Measurements from ENCODE around the gene SMNDC1. TPM values are rescaled to one million over a fixed set of nuclear protein-coding genes. Genes with fewer than 3 reads are reported as not detected.

Gene SMNDC1
- total and polyA plus RNA-seq, 7 donors = 16.3 to 38.0 (median 24.4) TPM

DNA sequence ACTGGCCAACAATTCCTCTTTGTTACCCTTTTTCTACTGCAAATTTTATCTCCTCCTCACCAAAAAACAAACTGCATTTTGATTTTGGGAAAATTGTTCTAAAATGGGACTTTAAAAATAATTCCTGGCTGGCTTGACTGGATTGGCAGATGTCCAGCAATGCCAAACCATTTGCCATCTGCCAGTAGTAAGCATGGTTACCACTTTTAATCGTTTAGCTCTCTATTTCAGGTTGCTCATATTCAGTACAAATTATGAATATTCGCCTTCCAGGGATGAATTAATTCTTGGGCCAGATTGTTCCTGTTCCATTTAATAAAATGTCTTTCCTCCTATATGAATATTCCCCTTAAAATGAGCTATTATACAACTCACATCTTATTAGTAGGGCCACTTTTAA, 35.7 kb downstream of the SMNDC1 start:
- Histone ChIP-seq H3K4me3 (peak overlapping the region; percentile 59), H3K9me3 (no peaks in the 10 kb centered on the region), H3K36me3 (ENCODE audit: insufficient read depth in 1 of 2, low read depth in 1 of 2) (no peaks in the 10 kb centered on the region), H3K4me1 (peaks cover 56% of the 10 kb centered on the region), H3K27me3 (ENCODE audit: insufficient read depth in 3 of 3, low read length in 2 of 3) (no peaks in the 10 kb centered on the region), H3K27ac (peak overlapping the region; percentile 81)
- intact Hi-C loops (cut with DNase I) = loop anchor here in 1 of 2 donors (5.0 kb wide), 1 partner anchor 37 kb away; no protein-coding TSS in a partner anchor
- no peak for TF ChIP-seq CTCF (IDR thresholded peaks at IDR 0.05)
- no peak for DNase-seq
- WGBS, 3 donors = 18 to 38% (median 26%) methylated on average over 2 of the region's 2 CpGs
- ATAC-seq = peak in 1 of 4 donors; percentile 50

GRCh38 chr10:110268442-110268841, 36.3 kb downstream of the SMNDC1 start:
- no peaks in the 10 kb centered on the region for H3K36me3 ChIP-seq (ENCODE audit: insufficient read depth in 1 of 2, low read depth in 1 of 2)
- peak overlapping the region; percentile 59 for H3K4me3 ChIP-seq
- no peaks in the 10 kb centered on the region for H3K27me3 ChIP-seq (ENCODE audit: insufficient read depth in 3 of 3, low read length in 2 of 3)
- intact Hi-C loops (cut with DNase I) = loop anchor here in 1 of 2 donors (5.0 kb wide), 1 partner anchor 36 kb away; no protein-coding TSS in a partner anchor
- no peaks in the 10 kb centered on the region for H3K9me3 ChIP-seq
- H3K4me1 ChIP-seq = peaks cover 56% of the 10 kb centered on the region
- DNase-seq (no peak), ATAC-seq (peak in 3 of 4 donors; percentile 22 to 34 (median 30))
- no peak for TF ChIP-seq CTCF (IDR thresholded peaks at IDR 0.05)
- peak overlapping the region; percentile 81 for H3K27ac ChIP-seq

DNA sequence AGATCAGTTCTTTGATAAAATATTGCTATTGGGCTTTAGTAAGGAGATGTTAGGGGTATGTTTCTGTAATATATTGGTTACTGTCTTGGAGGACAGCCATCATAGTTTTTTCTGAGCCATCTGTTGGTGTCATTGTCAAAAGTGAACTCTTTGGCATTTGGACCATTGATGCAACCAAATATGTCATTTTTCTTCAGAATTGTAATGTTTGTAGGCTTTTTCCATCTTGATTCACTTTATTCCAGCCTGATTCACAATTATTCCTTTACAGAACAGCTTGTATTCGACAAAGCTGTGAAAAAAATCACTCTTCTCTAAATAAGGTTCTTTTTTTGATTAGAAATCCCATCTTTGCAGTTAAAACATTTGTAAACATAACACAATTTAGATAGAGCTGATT, 37.4 kb downstream of the SMNDC1 start:
- Histone ChIP-seq H3K36me3 (ENCODE audit: insufficient read depth in 1 of 2, low read depth in 1 of 2) (no peaks in the 10 kb centered on the region), H3K4me3 (no peak overlapping the region), H3K27me3 (ENCODE audit: insufficient read depth in 3 of 3, low read length in 2 of 3) (no peaks in the 10 kb centered on the region), H3K9me3 (no peaks in the 10 kb centered on the region), H3K4me1 (peaks cover 56% of the 10 kb centered on the region), H3K27ac (no peak overlapping the region)
- 71 to 76% (median 76%) methylated on average over 1 of the region's 1 CpG for WGBS, 3 donors
- no peak for ATAC-seq
- DNase-seq = no peak
- intact Hi-C loops (cut with DNase I) = loop anchor here in 1 of 2 donors (5.0 kb wide), 1 partner anchor 35 kb away; no protein-coding TSS in a partner anchor
- no peak for TF ChIP-seq CTCF (IDR thresholded peaks at IDR 0.05)

DNA sequence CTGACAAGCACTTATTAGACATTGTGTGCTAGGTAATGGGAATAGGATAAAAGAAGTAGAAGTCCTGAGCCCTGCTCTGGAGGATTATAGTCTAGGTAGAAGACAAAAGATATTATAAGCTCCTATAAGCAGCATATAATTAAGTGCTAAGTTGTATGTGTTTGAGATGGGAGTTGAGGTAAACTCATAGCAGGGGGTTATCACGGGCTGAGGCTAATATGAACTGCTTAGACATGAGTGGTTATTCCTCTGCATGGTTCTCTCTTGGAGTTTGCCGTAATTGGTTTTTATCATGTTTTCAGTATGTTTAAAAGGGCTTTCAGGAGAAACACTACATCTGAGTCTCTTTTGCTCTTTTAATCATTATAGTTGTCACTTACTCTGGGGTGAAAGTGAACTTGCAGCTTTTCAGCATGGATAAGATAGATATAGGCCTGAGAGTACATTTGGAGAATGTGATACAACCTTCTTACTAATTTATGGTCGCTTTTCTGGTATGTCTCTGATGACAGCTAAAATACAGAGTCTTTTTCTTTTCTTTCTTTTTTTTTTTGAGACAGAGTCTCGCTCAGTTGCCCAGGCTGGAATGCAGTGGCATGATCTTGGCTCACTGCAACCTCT, 39.0 kb downstream of the SMNDC1 start:
- Histone ChIP-seq H3K27ac (no peak overlapping the region), H3K4me1 (peaks cover 62% of the 10 kb centered on the region), H3K4me3 (no peak overlapping the region), H3K9me3 (no peaks in the 10 kb centered on the region), H3K36me3 (ENCODE audit: insufficient read depth in 1 of 2, low read depth in 1 of 2) (no peaks in the 10 kb centered on the region), H3K27me3 (ENCODE audit: insufficient read depth in 3 of 3, low read length in 2 of 3) (no peaks in the 10 kb centered on the region)
- DNase-seq (no peak), ATAC-seq (no peak)
- WGBS, 3 donors = 97 to 100% (median 99%) methylated on average over 4 of the region's 4 CpGs
- no peak for TF ChIP-seq CTCF (IDR thresholded peaks at IDR 0.05)
- intact Hi-C loops (cut with DNase I) = loop anchor here in 1 of 2 donors (5.0 kb wide), 1 partner anchor 33 kb away; no protein-coding TSS in a partner anchor

- Histone ChIP-seq H3K27ac (no peak overlapping the region), H3K4me1 (peaks cover 47% of the 10 kb centered on the region), H3K27me3 (ENCODE audit: insufficient read depth in 3 of 3, low read length in 2 of 3) (no peaks in the 10 kb centered on the region), H3K36me3 (ENCODE audit: insufficient read depth in 1 of 2, low read depth in 1 of 2) (no peaks in the 10 kb centered on the region), H3K4me3 (no peak overlapping the region), H3K9me3 (no peaks in the 10 kb centered on the region)
- intact Hi-C loops (cut with DNase I) = no loop called here
- DNase-seq = no peak
- 17 to 53% (median 31%) methylated on average over 1 of the region's 1 CpG for WGBS, 3 donors
- no peak for TF ChIP-seq CTCF (IDR thresholded peaks at IDR 0.05)
- ATAC-seq = peak in 1 of 4 donors; percentile 59
These were observed 41.6 kb downstream of the SMNDC1 start for GRCh38 chr10:110263164-110263563.

Data from psoas muscle (tissue), 8 donors.